Hepatic stellate cell (primary cell): ENCODE data around the gene OR2T2.
"Not testable (repeated sequence)": the region's sequence is repeated elsewhere in the genome, so short reads cannot be mapped to it uniquely, and the experiment has no call there.

Experiments
- DNase-seq: peaks from one replicate; pipeline ENCODE4 v3.0.0; 2011; ENCODE audit warnings: low spot score

The OR2T2 gene

GRCh38 chr1:248445399-248445798, at the start of gene OR2T2:
Gene OR2T2, plus strand, starts transcription at chr1:248445637. Its CDS starts 7,161 bp downstream, at chr1:248452798.
- DNase-seq: not testable (repeated sequence)

- DNase-seq: no peak
Observed at GRCh38 chr1:248402748-248403147, 42.7 kb upstream of the OR2T2 start, which contains the start of gene OR2T1. Gene OR2T1, plus strand, starts transcription at chr1:248403048. Its CDS starts 3,100 bp downstream, at chr1:248406148.

- DNase-seq: no peak
Observed at GRCh38 chr1:248404024-248404423, 41.4 kb upstream of the OR2T2 start.

- DNase-seq: no peak
Observed at GRCh38 chr1:248406721-248407692, 38.4 kb upstream of the OR2T2 start.

- no peak for DNase-seq
Observed at GRCh38 chr1:248416226-248416625, 29.2 kb upstream of the OR2T2 start.

- DNase-seq: no peak
Observed at GRCh38 chr1:248417854-248418253, 27.6 kb upstream of the OR2T2 start.

GRCh38 chr1:248421384-248421783, 24.1 kb upstream of the OR2T2 start:
- no peak for DNase-seq

- DNase-seq: not testable (repeated sequence)
Observed at GRCh38 chr1:248427526-248428191, 17.8 kb upstream of the OR2T2 start.

GRCh38 chr1:248428192-248428533, 17.3 kb upstream of the OR2T2 start:
- not testable (repeated sequence) for DNase-seq

- not testable (repeated sequence) for DNase-seq
Observed at GRCh38 chr1:248431683-248432082, 13.8 kb upstream of the OR2T2 start.

- not testable (repeated sequence) for DNase-seq
Observed at GRCh38 chr1:248432201-248432600, 13.2 kb upstream of the OR2T2 start.

GRCh38 chr1:248433811-248434415, 11.5 kb upstream of the OR2T2 start:
- DNase-seq: not testable (repeated sequence)

GRCh38 chr1:248434913-248435312, 10.5 kb upstream of the OR2T2 start:
- not testable (repeated sequence) for DNase-seq

GRCh38 chr1:248436303-248436702, 9.1 kb upstream of the OR2T2 start:
- DNase-seq: not testable (repeated sequence)

GRCh38 chr1:248438668-248439067, 6.8 kb upstream of the OR2T2 start:
- DNase-seq: not testable (repeated sequence)

GRCh38 chr1:248439283-248439682, 6.2 kb upstream of the OR2T2 start:
- not testable (repeated sequence) for DNase-seq

GRCh38 chr1:248442500-248443277, 2.7 kb upstream of the OR2T2 start:
- DNase-seq: not testable (repeated sequence)

GRCh38 chr1:248444603-248445002, 834 bp upstream of the OR2T2 start:
- not testable (repeated sequence) for DNase-seq

- DNase-seq: not testable (repeated sequence)
Observed at GRCh38 chr1:248448409-248449074, 3.1 kb downstream of the OR2T2 start.

- DNase-seq: not testable (repeated sequence)
Observed at GRCh38 chr1:248449821-248450465, 4.5 kb downstream of the OR2T2 start.
